Melanocyte of skin (primary cell): ENCODE data around the gene DYNC1I2. TPM values are rescaled to one million over a fixed set of nuclear protein-coding genes. Genes with fewer than 3 reads are reported as not detected.

ENCODE experiments used
- total RNA-seq, 2 donors: library from RNA; depleted of rRNA; stranded (reverse); fragments of >200 nt; gene quantifications; 2 replicates each; pipeline ENCODE4 v1.2.3, GENCODE V29; 2012

Gene DYNC1I2
- 10 to 100 TPM; 60.9 to 82.6 TPM for total RNA-seq

DNA sequence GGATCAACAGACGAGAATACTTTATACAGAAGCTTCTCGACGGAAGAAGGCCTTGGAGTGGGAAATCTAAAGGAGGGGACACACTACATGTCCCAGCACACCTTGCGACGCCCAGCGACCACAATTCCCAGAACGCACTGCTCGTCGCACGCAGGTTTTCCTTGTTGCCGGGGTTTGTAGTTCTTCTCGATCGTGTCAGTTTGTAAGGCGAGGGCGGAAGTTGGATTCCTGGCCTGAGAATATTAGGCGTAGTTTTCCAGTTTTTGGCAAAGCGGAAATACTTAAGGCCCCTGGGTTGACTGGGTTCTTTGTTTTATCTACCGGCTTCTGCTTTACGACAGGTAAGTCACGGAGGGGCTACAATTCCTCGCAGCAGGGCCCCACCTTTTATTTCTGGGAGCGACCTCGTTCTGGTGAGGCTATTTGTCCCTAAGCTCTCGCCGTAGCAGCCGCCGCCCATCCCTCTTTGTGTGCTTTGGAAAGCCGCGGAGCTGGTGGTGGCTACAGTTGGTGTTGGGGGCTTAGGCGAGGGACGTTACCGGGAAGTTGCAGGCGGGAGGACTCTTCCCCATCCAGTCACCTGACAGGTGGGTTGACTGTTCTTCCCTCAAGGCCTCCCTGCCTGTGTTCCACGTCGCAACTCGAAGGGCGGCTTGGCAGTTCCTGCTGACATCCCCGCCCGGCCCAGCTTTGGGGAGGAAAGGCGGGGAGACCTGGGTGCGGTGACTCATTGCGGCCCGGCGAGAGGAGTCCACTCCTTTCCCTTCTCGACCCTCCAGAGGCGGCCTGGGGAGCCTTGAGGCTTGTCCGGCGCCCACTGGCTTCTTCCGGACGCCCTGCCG is at the start of gene DYNC1I2:
TSS of gene DYNC1I2 (plus strand) at position 183 of the 842 bp plus-strand sequence. CDS start 2,687 bp downstream, outside the sequence.

Other genes starting within 250 kb of the DYNC1I2 start
- 10 to 100 TPM; 61.6 to 64.4 TPM for gene CYBRD1, start 165.0 kb upstream of the DYNC1I2 start, total RNA-seq
- gene SLC25A12, start 206.8 kb downstream of the DYNC1I2 start, total RNA-seq = 10 to 100 TPM; 18.3 to 26.8 TPM
- gene HAT1, start 235.0 kb downstream of the DYNC1I2 start, total RNA-seq = 10 to 100 TPM; 51.6 to 74.9 TPM